Brain microvascular endothelial cell (primary cell): ENCODE measurements around the gene VWA1.

ENCODE experiments used
- DNase-seq: peaks from one replicate; pipeline ENCODE4 v3.0.0-alpha.2; 2020
- H3K27ac ChIP-seq: fragments of 250-450 bp; sonication (Bioruptor Pico); 2 replicates; pipeline ENCODE4 v1.5.1; 2020; ENCODE audit warnings: mild to moderate bottlenecking, moderate library complexity
- H3K27me3 ChIP-seq: fragments of 250-450 bp; sonication (Bioruptor Pico); replicated peaks from 2 replicates; pipeline ENCODE4 v1.5.1; 2020; ENCODE audit warnings: mild to moderate bottlenecking
- H3K36me3 ChIP-seq: fragments of 250-450 bp; sonication (Bioruptor Pico); replicated peaks from 2 replicates; pipeline ENCODE4 v1.5.1; 2020; ENCODE audit warnings: mild to moderate bottlenecking
- H3K4me3 ChIP-seq: 2 replicates; pipeline ENCODE4 v1.5.1; 2011; ENCODE audit warnings: low read depth, mild to moderate bottlenecking, control low read depth, low read length, moderate library complexity
- in situ Hi-C: cut with HindIII; loops from 2 replicates; pipeline ENCODE4 v1.10.0; 2017; ENCODE audit warnings: low sequenced_read_pairs, low pct_ligation_motif_present
- TF ChIP-seq, protein P1 (sequence below): IDR thresholded peaks from 2 replicates; pipeline ENCODE4 v1.5.1; 2011; ENCODE audit warnings: low read depth, mild to moderate bottlenecking, moderate library complexity, low read length, control low read depth, inconsistent platforms; ENCODE audit errors: missing control alignments

VWA1 gene

DNA sequence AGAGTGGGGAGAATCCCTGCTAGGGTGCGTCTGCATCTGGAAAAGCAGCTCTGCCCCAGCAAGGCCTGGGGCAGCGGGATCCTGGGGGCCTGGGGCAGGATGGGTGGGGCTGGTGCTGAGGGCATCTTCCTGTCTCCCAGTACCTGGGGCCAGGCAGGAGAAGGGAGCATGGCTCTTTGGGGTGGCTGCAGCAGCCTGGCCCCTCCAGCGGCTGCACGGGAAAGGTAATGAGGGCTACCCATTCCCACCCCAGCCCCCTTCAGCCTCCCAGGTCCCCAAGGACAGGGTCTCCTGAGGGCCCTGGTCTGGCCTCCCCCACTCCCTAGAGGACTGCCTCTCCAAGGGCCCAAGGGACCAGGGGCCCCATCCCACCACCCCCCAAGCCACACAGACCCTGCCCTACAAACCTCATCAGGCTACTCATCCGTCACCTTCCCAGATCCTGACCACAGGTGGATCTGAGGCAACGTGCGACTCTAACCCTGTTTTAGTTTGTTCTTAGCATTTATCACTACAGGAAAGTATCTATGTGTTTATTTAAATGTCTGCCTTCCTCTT is 13.5 kb upstream of the VWA1 start:
- no peak for DNase-seq
- H3K27ac ChIP-seq, result no peak overlapping the region
- TF ChIP-seq, protein P1, sequence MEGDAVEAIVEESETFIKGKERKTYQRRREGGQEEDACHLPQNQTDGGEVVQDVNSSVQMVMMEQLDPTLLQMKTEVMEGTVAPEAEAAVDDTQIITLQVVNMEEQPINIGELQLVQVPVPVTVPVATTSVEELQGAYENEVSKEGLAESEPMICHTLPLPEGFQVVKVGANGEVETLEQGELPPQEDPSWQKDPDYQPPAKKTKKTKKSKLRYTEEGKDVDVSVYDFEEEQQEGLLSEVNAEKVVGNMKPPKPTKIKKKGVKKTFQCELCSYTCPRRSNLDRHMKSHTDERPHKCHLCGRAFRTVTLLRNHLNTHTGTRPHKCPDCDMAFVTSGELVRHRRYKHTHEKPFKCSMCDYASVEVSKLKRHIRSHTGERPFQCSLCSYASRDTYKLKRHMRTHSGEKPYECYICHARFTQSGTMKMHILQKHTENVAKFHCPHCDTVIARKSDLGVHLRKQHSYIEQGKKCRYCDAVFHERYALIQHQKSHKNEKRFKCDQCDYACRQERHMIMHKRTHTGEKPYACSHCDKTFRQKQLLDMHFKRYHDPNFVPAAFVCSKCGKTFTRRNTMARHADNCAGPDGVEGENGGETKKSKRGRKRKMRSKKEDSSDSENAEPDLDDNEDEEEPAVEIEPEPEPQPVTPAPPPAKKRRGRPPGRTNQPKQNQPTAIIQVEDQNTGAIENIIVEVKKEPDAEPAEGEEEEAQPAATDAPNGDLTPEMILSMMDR, result no peak
- H3K27me3 ChIP-seq, result no peaks in the 10 kb centered on the region
- H3K4me3 ChIP-seq, result no peak overlapping the region
- no peaks in the 10 kb centered on the region for H3K36me3 ChIP-seq
- in situ Hi-C loops, result no loop called here

DNA sequence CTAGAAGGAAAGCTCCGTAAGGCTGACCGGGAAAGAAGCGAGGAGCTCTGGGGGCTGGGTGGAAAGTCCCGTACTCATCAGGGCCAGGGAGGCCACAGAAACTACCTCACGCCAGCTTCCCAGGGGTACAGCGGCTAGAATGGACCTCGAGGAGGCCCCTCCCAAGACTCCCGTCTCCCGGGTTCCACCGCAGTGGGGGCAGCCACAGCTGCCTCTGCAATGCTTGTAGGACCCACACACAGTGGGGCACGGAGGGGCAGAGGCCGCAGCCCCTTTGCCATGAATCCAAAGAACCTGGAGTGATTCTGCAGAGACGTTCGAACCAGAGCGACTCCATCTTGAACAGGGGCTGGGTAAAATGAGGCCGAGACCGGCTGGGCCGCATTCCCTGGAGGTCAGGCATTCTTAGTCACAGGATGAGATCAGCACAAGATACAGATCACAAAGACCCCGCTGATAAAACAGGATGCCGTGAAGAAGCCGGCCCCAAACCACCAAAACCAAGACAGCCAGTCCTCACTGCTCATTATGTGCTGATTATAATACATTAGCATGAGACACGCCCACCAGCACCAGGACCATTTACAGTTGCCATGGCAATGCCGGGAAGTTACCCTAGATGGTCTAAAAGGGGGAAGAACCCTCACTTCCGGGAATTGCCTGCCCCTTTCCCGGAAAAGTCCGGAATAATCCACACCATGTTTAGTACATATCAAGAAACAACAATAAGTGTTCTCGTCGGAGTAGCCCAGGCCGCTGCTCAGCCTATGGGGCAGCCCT is 12.8 kb upstream of the VWA1 start:
- DNase-seq, result peak; percentile 49
- Histone ChIP-seq H3K27me3 (no peaks in the 10 kb centered on the region), H3K4me3 (no peak overlapping the region), H3K27ac (no peak overlapping the region), H3K36me3 (no peaks in the 10 kb centered on the region)
- TF ChIP-seq, protein P1, result no peak
- in situ Hi-C loops, result no loop called here

DNA sequence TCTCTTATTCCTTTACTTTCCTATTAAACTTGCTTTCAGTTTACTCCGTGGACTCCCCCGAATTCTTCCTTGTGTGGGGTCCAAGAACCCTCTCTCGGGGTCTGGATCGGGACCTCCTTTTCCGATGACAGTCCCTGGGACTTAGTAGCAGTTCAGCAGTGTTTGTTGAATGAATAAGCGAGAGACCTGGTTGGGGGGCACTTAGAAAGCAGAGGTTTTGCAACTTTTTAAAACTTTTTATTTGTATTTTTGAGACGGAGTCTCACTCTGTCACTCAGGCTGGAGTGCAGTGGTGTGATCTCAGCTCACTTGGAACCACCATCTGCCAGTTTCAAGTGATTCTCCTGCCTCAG is 12.3 kb upstream of the VWA1 start:
- no peaks in the 10 kb centered on the region for H3K27me3 ChIP-seq
- H3K27ac ChIP-seq, result no peak overlapping the region
- DNase-seq, result no peak
- H3K4me3 ChIP-seq, result no peak overlapping the region
- in situ Hi-C loops, result no loop called here
- no peaks in the 10 kb centered on the region for H3K36me3 ChIP-seq
- TF ChIP-seq, protein P1, result no peak

DNA sequence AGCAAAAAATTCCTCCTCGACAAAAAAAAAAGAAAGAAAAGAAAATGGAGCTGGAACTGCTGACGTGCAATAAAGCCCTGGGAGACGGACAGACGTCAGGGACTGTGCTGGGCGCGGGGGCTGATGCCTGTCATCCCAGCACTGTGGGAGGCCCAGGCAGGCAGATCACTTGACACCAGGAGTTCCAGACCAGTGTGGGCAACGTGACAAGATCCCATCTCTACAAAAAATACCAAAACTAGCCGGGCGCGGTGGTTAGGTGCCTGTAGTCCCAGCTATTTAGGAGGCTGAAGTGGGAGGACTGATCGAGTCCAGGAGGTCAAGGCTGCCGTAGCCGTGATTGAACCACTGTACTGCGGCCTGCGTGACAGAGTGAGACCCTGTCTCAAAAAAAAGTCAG is 10.8 kb upstream of the VWA1 start:
- DNase-seq, result no peak
- no peak overlapping the region for H3K27ac ChIP-seq
- H3K4me3 ChIP-seq, result no peak overlapping the region
- no peaks in the 10 kb centered on the region for H3K27me3 ChIP-seq
- no peaks in the 10 kb centered on the region for H3K36me3 ChIP-seq
- in situ Hi-C loops, result no loop called here
- TF ChIP-seq, protein P1, result no peak

DNA sequence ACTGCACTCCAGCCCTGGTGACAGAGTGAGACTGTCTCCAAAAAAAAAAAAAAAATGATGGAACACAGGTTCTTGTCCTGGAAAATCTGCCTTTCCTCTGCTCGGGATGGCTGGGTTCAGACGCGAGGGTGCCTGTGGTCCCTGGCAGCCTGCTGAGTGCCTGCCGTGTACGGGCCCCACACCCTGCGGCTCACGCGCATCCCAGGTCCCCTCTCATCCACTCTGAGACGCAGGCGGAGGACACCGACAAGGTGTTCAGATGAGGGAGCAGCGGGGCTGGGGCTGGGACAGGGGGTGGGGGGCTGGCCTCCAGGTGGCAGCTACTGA is 10.1 kb upstream of the VWA1 start:
- H3K36me3 ChIP-seq, result no peaks in the 10 kb centered on the region
- DNase-seq, result no peak
- in situ Hi-C loops, result no loop called here
- no peak overlapping the region for H3K4me3 ChIP-seq
- no peaks in the 10 kb centered on the region for H3K27me3 ChIP-seq
- H3K27ac ChIP-seq, result no peak overlapping the region
- TF ChIP-seq, protein P1, result no peak
